Kidney tubule cell (primary cell): Measurements from ENCODE around the gene EPB41L1.

Source experiments
- DNase-seq: peaks from one replicate; pipeline ENCODE4 v3.0.0-alpha.2; 2018; ENCODE audit warnings: low spot score

EPB41L1 gene

DNA sequence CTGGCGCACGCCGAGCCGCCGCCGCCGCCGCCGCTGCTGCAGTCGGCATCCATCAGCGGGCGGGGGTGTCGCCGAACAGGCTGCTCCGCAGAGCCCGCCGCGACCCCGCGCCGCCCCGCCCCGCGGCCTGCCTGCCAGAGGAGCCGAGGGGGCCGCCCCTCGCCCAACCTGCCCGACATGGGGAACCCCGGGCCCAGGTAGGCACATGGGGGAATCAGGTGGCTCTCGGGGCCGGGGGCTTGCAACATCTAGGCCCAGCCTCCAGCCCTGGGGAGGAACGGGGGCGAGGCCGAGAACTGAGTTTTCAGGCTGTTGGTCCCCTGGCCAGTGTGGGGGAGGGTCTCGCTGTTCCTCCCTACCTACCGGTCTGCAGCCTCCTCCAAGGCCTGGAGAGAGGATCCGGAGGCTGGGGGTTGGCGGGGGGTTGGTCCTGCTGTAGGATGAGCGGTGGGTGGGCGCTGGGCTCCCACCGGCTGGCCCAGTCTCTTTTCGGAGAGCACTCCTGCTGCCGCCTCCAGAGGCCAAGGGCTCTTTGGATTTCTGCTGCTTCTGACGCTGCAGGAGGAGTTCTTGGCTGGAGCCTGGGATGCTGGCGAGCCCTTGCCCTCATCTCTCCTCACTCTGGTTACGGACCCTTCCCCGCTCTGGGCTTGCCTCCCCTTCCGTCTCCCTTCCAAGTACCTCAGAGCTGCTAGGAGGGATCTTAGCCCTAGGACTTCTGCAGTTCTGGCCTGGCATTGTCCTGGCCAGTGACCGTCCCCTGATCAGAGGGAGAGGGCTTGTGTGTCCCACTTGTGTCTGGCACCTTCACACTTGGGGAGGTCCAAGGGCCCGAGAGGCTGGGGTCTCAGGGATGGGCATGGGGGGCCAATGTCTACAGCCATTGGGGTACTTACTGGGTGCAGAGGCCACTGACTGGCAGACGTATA lies at the start of gene EPB41L1:
Gene EPB41L1 (plus strand): TSS at position 41 of the 929 bp plus-strand sequence. CDS start 19,038 bp downstream, outside the sequence.
- no peak for DNase-seq

GRCh38 chr20:36104856-36105255 lies 49.7 kb upstream of the EPB41L1 start:
- no peak for DNase-seq

DNA sequence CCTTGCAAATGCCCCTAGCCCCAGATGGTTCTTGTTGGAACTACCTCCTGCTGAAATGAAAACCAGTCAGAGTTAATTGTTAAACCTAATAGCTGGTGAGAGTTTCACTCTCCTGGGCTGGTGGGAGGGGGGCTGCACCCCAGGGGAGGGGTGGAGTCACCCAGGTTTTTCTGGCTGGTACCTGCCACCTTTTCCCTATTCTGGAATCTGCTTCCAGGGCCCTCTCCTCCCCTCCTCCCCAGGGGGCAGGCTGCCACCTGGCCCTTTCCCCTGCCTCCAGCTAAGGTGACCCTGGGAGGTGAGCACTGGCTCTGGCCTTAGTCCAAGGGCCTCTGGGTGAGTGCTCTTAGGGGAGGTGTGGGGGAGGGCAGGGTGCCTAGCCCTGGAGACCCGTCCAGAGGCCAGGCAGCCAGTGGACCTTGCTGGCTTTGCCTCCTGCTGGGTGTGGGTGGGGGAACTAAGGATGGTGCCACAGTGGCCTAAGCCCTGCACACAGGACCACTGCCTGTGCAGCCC lies 48.8 kb upstream of the EPB41L1 start:
- peak; percentile 82 for DNase-seq

GRCh38 chr20:36106606-36107005 lies 47.9 kb upstream of the EPB41L1 start:
- DNase-seq = peak; percentile 49

GRCh38 chr20:36107881-36108280 lies 46.7 kb upstream of the EPB41L1 start:
- DNase-seq = peak; percentile 43

DNA sequence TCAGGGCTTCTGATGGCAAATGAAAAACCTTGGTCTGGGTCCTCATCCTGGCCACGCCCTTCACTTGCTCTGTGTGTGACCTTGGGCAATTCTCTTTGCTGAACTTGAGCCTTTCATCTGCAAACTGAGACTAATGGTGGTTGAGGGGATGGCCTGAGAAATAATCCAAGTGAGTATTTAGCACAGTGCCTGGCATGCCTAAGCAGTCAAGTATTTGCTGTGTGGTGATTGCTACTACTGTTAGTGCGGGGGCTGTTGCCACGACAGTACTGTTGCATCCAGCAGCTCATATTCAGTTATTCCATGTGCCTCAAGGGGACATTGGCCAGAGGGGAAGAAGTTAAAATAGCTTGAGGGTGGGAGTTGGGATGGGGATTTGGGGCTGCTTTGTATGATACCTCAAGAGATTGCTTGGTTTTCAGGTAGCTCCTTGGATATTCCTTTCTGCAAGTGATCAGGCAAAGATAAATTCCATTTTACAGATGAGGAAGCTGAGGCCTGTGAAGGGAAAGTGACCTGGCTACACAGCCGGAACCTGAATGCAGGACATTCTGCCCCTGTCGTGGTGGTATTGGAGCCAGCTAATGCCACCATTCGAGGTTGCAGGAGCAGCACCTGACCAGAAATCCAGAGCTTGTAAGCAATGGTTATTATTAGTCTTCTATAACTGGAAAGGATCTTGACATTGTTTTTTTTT lies 45.1 kb upstream of the EPB41L1 start:
- no peak for DNase-seq

DNA sequence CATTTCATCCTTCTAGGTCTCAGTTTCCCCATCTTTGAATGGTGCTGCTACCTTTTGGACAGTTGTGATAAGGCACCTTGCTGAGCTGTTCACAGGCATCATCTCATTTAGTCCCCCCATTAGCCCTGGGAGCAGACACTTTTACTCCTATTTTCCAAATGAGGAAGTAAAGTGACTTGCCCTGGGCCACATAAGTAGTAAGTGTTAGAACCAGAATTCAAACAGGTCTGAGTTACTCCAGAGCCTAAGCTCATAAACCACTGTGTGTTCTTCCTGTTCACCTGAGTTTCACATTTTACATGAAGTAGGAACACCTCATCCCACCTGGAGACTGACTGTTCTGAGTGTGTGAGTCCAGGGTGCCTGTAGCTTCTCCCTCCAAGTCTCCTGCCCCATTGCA lies 43.5 kb upstream of the EPB41L1 start:
- no peak for DNase-seq

DNA sequence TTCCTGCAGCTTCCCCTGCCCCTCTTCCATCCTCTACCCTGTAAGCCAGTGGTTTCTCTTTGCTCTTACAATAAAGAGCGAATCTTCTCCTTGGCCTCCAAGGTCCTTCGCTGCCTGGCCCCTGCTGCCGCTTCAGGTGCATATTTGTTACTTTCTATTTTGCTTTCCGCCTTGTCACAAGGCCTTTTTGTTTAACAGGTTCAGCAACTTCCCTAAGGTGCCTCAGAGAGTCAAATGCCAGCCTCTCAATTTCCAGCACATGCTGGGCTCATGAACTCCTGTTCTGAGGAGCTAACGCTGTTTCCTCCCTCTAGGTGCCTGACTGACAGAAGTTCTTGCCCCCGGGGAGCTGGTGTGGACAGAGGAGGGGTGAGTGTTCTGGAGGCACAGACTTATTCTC lies 42.4 kb upstream of the EPB41L1 start:
- no peak for DNase-seq

GRCh38 chr20:36113036-36113435 lies 41.5 kb upstream of the EPB41L1 start:
- no peak for DNase-seq

DNA sequence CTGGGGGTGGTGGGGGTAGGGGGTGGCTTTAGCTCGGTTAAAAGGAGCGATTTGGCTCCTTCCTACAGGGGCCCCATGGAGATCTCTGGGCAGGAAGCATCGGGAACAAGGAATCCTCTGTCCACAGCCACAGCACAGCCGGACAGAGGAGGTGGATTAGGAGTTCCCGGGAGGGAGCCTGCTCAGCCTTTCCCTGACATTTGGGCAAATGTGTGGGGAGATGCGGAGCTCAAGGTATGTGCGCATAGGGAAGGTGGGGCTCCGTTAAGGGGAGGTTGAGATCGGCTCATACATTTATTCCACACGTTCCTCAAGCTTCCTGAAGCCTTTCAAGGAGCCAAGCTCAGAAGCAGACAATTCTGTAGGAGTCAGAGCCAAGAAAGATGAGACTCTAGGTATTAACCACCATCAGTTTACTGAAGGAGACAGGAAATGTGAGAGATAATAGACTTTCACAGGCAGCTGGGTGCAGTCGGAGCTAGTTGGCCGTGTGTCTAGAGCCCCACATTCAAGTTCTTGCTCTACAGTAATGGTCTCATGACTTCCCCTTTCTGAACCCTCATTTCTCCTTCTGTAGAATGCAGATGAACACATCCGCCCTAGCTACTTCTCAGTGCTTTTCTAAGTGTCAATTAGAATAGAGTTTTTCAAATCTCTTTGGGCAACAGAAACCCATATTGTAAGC lies 40.8 kb upstream of the EPB41L1 start:
- DNase-seq = no peak

GRCh38 chr20:36114707-36115106 lies 39.8 kb upstream of the EPB41L1 start:
- no peak for DNase-seq

DNA sequence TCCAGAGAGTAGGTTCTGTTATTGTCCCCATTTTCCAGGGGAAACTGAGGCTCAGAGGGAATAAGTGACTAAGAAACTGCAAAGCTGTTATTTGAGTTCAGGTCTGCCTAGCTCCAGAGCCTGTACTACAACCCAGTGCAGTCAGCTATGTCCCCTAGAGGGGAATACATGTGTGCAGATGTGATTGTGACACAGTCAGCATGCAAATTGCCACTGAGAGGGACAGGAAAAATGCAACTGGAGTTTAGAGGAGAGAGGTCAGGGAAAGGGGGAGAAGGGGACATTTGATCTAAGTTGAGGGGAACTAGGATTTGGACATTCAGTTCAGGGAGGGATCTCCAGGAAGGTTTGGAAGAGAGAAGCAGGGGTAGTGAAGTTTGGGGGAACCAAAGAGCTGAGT lies 38.6 kb upstream of the EPB41L1 start:
- DNase-seq = no peak

DNA sequence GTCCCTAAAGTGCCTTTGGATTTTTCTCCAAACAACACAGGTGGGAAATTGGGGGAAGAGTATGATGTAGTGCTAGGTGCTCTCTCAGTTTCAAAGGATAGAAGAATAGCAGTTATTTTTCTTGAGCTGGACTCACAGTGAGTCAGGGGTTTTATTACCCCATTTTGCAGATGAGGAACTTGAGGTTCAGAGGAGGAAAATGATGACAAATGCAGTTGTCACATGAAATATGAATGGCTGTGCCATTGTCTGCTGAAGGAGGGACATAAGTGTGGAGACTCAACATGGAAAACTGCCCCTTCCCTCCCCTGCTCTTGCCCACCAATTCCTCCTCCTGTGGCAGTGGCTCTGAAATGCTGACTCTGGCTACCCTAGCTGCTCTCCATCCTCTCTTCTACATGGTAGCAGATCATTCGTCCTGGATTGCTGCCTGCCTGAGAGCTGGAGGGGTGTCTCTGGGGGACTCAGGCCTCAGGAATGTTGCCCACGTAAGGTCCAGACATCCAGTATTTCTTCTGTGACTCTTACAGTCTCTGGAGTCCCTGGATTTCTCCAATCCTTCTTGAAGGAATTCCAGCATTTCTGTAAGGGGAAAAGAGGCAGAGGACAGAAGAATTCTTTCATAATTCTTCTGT lies 37.6 kb upstream of the EPB41L1 start:
- peak; percentile 79 for DNase-seq

- DNase-seq = no peak
Observed at GRCh38 chr20:36117638-36118037, 36.9 kb upstream of the EPB41L1 start.

- DNase-seq = no peak
Observed at GRCh38 chr20:36118371-36118770, 36.2 kb upstream of the EPB41L1 start.

- DNase-seq = no peak
Observed at GRCh38 chr20:36119537-36119936, 35.0 kb upstream of the EPB41L1 start.

- DNase-seq = no peak
Observed at GRCh38 chr20:36120241-36120640, 34.3 kb upstream of the EPB41L1 start.

DNA sequence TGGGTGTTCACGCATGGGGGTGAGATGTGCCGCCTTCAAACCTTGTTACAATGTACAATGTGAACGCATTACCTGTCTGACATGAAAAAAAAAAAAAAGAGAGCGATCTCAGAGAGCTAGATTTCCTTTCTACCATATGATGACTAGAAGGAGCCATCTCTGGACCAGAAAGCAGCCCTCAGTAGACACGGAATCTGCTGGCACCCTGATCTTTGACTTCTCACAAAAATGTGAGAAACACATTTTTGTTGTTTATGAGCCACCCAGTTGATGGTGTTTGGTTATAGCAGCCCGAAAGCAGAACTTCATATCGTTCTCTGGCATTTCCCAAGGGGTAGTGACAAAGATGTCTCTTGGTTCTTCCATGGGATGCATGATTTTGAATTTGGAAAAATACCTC lies 33.5 kb upstream of the EPB41L1 start:
- DNase-seq = no peak

DNA sequence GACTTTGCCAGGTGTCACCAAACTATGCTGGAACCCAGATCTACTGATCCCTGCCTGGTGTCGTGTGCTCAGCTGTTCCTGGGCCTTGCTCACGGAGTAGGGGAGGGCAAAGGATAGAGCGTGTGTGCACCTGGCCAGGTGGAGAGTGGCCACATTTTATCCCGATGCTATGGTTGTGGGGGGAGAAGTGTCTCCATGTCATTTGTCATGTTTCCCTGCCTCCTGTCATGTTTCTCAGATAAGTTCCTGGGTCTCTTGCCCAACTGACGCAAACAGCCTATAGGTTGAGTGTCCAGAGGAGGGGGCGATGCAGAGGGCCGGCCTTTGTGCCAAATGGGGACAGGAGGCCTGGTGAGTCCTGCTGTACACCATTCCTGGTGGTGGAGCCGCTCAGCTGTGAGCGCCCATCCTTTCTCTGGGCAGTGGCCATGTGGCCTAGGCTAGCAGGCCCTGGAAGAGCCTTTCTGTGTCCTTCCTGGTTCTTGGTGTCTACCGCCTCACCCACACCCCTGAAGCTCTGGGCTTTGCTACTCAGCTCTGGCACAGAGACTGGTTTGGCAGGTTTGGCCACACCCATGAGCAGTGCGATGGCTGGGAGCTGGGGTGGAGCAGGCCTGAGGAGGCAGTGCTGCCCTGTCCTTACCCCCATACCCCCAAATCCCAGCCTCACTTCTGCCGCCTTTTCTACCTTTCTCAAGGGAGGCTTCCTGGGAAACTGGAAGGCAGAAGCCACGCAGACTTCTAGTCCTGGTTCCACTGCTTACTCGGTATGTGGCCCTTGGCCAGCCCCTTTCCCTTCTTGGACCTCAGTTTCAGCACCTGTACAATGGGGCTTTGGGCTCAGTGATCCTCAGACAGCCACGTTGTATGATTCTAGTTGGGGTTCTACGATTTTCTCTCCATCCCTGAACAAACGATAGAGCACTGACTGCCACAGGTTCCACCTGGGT lies 32.3 kb upstream of the EPB41L1 start:
- peak; percentile 57 for DNase-seq

- DNase-seq = no peak
Observed at GRCh38 chr20:36122931-36123288, 31.6 kb upstream of the EPB41L1 start.

GRCh38 chr20:36125097-36125496 lies 29.4 kb upstream of the EPB41L1 start:
- no peak for DNase-seq
